Adipocyte (in vitro differentiated cells): ENCODE data around the gene TRMT5.

Experiments
- DNase-seq: peaks from one replicate; pipeline ENCODE4 v3.0.0-alpha.2; 2015; ENCODE audit warnings: low read depth
- H3K27me3 ChIP-seq: replicated peaks from 2 replicates; pipeline ENCODE4 v1.7.0; 2013; ENCODE audit warnings: mild to moderate bottlenecking, low read length, moderate library complexity; ENCODE audit not compliant: control insufficient read depth, insufficient read depth
- H3K36me3 ChIP-seq: 2 replicates; pipeline ENCODE4 v1.7.0; 2013; ENCODE audit warnings: low read length, mild to moderate bottlenecking, moderate library complexity; ENCODE audit not compliant: control insufficient read depth, insufficient read depth, severe bottlenecking
- H3K4me1 ChIP-seq: 2 replicates; pipeline ENCODE4 v1.7.0; 2013; ENCODE audit warnings: mild to moderate bottlenecking, low read length, moderate library complexity; ENCODE audit not compliant: control insufficient read depth, insufficient read depth
- H3K4me3 ChIP-seq: 2 replicates; pipeline ENCODE4 v1.7.0; 2013; ENCODE audit warnings: mild to moderate bottlenecking, low read length, moderate library complexity
- H3K9ac ChIP-seq: 2 replicates; pipeline ENCODE4 v1.7.0; 2013; ENCODE audit warnings: mild to moderate bottlenecking, low read length, moderate library complexity
- H3K9me3 ChIP-seq: 2 replicates; pipeline ENCODE4 v1.7.0; 2013; ENCODE audit warnings: mild to moderate bottlenecking, low read length, moderate library complexity; ENCODE audit not compliant: control insufficient read depth

Gene TRMT5

GRCh38 chr14:60980811-60981632 is at the start of gene TRMT5, which contains the start of gene SLC38A6:
Gene TRMT5, minus strand, starts transcription at chr14:60981079. Its CDS starts 106 bp downstream, at chr14:60980973.
Gene SLC38A6, plus strand, starts transcription at chr14:60981245. Its CDS starts 33 bp downstream, at chr14:60981278.
- Histone ChIP-seq H3K4me1 (peaks cover 32% of the 10 kb centered on the region), H3K36me3 (peaks cover 35% of the 10 kb centered on the region), H3K9ac (peak within 1 kb of the TSS; percentile 94), H3K27me3 (no peaks in the 10 kb centered on the region), H3K9me3 (no peaks in the 10 kb centered on the region), H3K4me3 (peak within 1 kb of the TSS; percentile 93)
- DNase-seq = peak; percentile 98

GRCh38 chr14:61026526-61026925 is 45.6 kb upstream of the TRMT5 start:
- no peaks in the 10 kb centered on the region for H3K36me3 ChIP-seq
- H3K9ac ChIP-seq = peak overlapping the region; percentile 70
- no peaks in the 10 kb centered on the region for H3K27me3 ChIP-seq
- peaks cover 17% of the 10 kb centered on the region for H3K4me1 ChIP-seq
- H3K4me3 ChIP-seq = no peak overlapping the region
- no peaks in the 10 kb centered on the region for H3K9me3 ChIP-seq
- DNase-seq = no peak

- H3K9me3 ChIP-seq = no peaks in the 10 kb centered on the region
- H3K4me3 ChIP-seq = peak overlapping the region; percentile 51
- DNase-seq = peak; percentile 91
- H3K4me1 ChIP-seq = peaks cover 17% of the 10 kb centered on the region
- peak overlapping the region; percentile 70 for H3K9ac ChIP-seq
- no peaks in the 10 kb centered on the region for H3K36me3 ChIP-seq
- no peaks in the 10 kb centered on the region for H3K27me3 ChIP-seq
Observed at GRCh38 chr14:61025251-61026223, 44.7 kb upstream of the TRMT5 start.

DNA sequence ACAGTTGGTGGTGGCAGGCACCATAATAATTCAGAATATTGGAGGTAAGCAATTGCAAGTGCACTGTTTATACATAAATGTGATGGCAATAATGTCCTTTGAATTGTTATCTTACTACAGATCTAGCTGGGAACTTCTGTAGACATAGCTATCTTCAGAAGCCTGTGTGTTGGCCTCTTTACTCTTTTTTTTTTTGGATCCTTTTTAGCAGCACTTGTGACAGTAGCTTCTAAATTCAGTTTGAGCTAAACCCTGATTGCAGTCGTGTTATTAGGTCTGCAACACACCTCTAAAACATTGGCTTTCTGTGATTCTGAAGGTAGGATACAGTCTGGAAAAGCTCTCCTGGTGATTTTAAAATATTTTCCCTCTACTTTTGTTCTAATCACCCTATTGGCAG is 38.7 kb upstream of the TRMT5 start:
- Histone ChIP-seq H3K4me1 (no peaks in the 10 kb centered on the region), H3K36me3 (peaks cover 5% of the 10 kb centered on the region), H3K27me3 (no peaks in the 10 kb centered on the region), H3K4me3 (no peak overlapping the region), H3K9me3 (no peaks in the 10 kb centered on the region), H3K9ac (no peak overlapping the region)
- no peak for DNase-seq

- Histone ChIP-seq H3K27me3 (no peaks in the 10 kb centered on the region), H3K4me3 (no peak overlapping the region), H3K9ac (no peak overlapping the region), H3K4me1 (peaks cover 22% of the 10 kb centered on the region), H3K9me3 (peaks cover under 1% of the 10 kb centered on the region), H3K36me3 (peaks cover 12% of the 10 kb centered on the region)
- DNase-seq = peak; percentile 83
Observed at GRCh38 chr14:61003571-61003970, 22.7 kb upstream of the TRMT5 start.

GRCh38 chr14:60999536-60999935 is 18.7 kb upstream of the TRMT5 start:
- Histone ChIP-seq H3K36me3 (peaks cover 24% of the 10 kb centered on the region), H3K4me3 (no peak overlapping the region), H3K9me3 (peaks cover 3% of the 10 kb centered on the region), H3K27me3 (no peaks in the 10 kb centered on the region), H3K4me1 (peaks cover 22% of the 10 kb centered on the region), H3K9ac (no peak overlapping the region)
- no peak for DNase-seq

DNA sequence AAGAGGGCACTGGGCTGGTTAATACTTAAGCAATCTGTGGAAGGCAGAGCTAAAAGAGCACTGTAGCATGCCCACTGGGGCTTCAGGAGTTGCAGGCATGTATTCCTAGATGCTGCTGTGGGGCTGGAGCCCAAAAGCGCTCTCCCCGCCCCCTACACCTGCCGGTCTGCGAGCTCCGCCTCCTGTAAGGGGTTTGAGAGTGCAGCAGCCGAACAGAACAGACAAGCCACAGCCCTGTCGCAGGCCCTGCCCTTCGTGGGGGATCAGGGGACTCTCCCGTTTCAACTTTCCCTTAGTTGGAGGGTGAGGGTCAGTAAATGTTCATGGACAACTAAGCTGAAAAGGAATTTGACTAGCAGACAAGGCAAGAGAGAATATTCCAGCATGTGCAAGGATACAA is 17.7 kb upstream of the TRMT5 start:
- Histone ChIP-seq H3K4me3 (no peak overlapping the region), H3K27me3 (no peaks in the 10 kb centered on the region), H3K36me3 (peaks cover 29% of the 10 kb centered on the region), H3K9ac (no peak overlapping the region), H3K4me1 (peaks cover 17% of the 10 kb centered on the region), H3K9me3 (peaks cover 3% of the 10 kb centered on the region)
- DNase-seq = no peak

GRCh38 chr14:60989599-60989998 is 8.7 kb upstream of the TRMT5 start:
- Histone ChIP-seq H3K4me3 (peak overlapping the region; percentile 49), H3K4me1 (peaks cover 11% of the 10 kb centered on the region), H3K27me3 (no peaks in the 10 kb centered on the region), H3K9ac (peak overlapping the region; percentile 64), H3K36me3 (peaks cover 80% of the 10 kb centered on the region), H3K9me3 (no peaks in the 10 kb centered on the region)
- DNase-seq = peak; percentile 75

DNA sequence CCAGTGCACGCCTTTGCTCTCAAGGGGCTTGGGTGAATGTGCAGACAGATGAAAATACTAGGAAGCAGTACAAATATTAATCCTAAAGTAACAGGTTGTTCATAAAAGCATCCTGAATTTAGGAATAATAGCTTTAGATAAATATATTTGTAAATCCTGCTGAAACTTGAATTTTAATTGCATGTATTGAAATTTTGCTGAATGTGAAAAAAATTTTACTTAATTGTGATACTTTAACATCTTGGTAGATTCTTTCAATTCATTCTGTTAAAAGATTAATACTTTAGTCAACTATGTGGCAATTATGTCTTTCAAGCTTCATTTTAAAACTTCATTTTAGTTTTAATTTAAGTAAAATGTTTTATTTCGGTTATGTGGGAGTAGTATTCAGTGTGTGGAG is 5.6 kb upstream of the TRMT5 start:
- Histone ChIP-seq H3K9me3 (no peaks in the 10 kb centered on the region), H3K27me3 (no peaks in the 10 kb centered on the region), H3K36me3 (peaks cover 64% of the 10 kb centered on the region), H3K4me1 (peaks cover 22% of the 10 kb centered on the region), H3K4me3 (no peak overlapping the region), H3K9ac (no peak overlapping the region)
- no peak for DNase-seq

DNA sequence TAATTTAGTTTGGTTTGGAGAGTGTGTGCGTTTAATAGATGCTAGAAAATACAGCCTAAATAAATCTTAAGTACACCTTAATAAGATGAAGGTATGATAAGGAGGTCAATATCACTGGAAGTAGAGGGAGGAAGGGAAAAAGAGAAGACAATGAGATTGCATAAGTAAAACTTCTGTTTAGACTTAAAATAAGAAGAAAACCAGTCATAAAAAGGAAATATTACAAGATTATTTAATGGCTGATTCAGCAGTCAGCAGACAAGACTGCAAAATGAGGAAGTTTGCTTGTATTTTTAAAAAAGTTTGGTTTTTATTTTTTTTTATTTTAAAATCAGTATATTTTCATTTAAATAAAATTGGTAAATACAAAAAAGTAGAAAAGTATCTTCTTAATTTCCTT is 3.3 kb upstream of the TRMT5 start:
- Histone ChIP-seq H3K9me3 (no peaks in the 10 kb centered on the region), H3K4me1 (peaks cover 24% of the 10 kb centered on the region), H3K4me3 (no peak overlapping the region), H3K9ac (no peak overlapping the region), H3K27me3 (no peaks in the 10 kb centered on the region), H3K36me3 (peaks cover 51% of the 10 kb centered on the region)
- DNase-seq = no peak
